MM.1S (cell line): Measurements from ENCODE around the gene PYGM.
"Not testable (repeated sequence)": the region's sequence is repeated elsewhere in the genome, so short reads cannot be mapped to it uniquely, and the experiment has no call there.

ENCODE experiments used
- DNase-seq: peaks from one replicate; pipeline ENCODE4 v3.0.0-alpha.2; 2015
- H2AFZ ChIP-seq: fragments of 300-600 bp; sonication (generic); 2 replicates; pipeline ENCODE4 v1.6.0; 2016; ENCODE audit warnings: antibody characterized with exemption, low read length
- H3F3A ChIP-seq: fragments of 300-600 bp; sonication (generic); 2 replicates; pipeline ENCODE4 v1.6.1; 2016; ENCODE audit warnings: mild to moderate bottlenecking, antibody characterized with exemption, low read length, moderate library complexity, mixed read lengths; ENCODE audit not compliant: insufficient read depth
- H3K27ac ChIP-seq: fragments of 300-600 bp; sonication (generic); 2 replicates; pipeline ENCODE4 v1.5.1; 2016; ENCODE audit warnings: mild to moderate bottlenecking, low read length
- H3K27me3 ChIP-seq: fragments of 300-600 bp; sonication (generic); replicated peaks from 2 replicates; pipeline ENCODE4 v1.6.0; 2016; ENCODE audit warnings: low read length; ENCODE audit not compliant: insufficient read depth
- H3K36me3 ChIP-seq: fragments of 300-600 bp; sonication (generic); replicated peaks from 2 replicates; pipeline ENCODE4 v1.6.1; 2016; ENCODE audit warnings: mild to moderate bottlenecking, low read length, mixed read lengths; ENCODE audit not compliant: insufficient read depth
- H3K4me1 ChIP-seq: fragments of 300-600 bp; sonication (generic); 2 replicates; pipeline ENCODE4 v1.6.1; 2016; ENCODE audit warnings: low read length, mixed read lengths
- H3K4me2 ChIP-seq: fragments of 300-600 bp; sonication (generic); 2 replicates; pipeline ENCODE4 v1.6.0; 2016; ENCODE audit warnings: low read depth, low read length
- H3K4me3 ChIP-seq: fragments of 300-600 bp; sonication (generic); 2 replicates; pipeline ENCODE4 v1.5.1; 2016; ENCODE audit warnings: low read length, mixed read lengths
- H3K79me2 ChIP-seq: fragments of 300-600 bp; sonication (generic); 2 replicates; pipeline ENCODE4 v1.6.1; 2016; ENCODE audit warnings: mixed run types, low read length, mixed read lengths
- H3K9ac ChIP-seq: fragments of 300-600 bp; sonication (generic); 2 replicates; pipeline ENCODE4 v1.6.1; 2016; ENCODE audit warnings: low read length, mixed read lengths
- H3K9me2 ChIP-seq: fragments of 300-600 bp; sonication (generic); replicated peaks from 2 replicates; pipeline ENCODE4 v1.6.1; 2016; ENCODE audit warnings: mild to moderate bottlenecking, low read length, mixed read lengths; ENCODE audit not compliant: insufficient read depth
- H3K9me3 ChIP-seq: fragments of 300-600 bp; sonication (generic); replicated peaks from 2 replicates; pipeline ENCODE4 v1.6.1; 2016; ENCODE audit warnings: mild to moderate bottlenecking, low read length, mixed read lengths; ENCODE audit not compliant: insufficient read depth
- H4K20me1 ChIP-seq: fragments of 300-600 bp; sonication (generic); 2 replicates; pipeline ENCODE4 v1.6.1; 2016; ENCODE audit warnings: mild to moderate bottlenecking, low read length, moderate library complexity, mixed read lengths; ENCODE audit not compliant: insufficient read depth
- CTCF ChIP-seq: fragments of 300-600 bp; sonication (generic); IDR thresholded peaks from 2 replicates; pipeline ENCODE4 v1.5.1; 2016; ENCODE audit warnings: antibody characterized with exemption, low read length, mixed read lengths
- EZH2 ChIP-seq: fragments of 300-600 bp; sonication (generic); optimal IDR thresholded peaks from 2 replicates; pipeline ENCODE3; 2017; ENCODE audit warnings: low read depth, mild to moderate bottlenecking, antibody characterized with exemption, low read length, mixed read lengths
- EZH2phosphoT487 ChIP-seq: fragments of 300-600 bp; sonication (generic); IDR thresholded peaks from 2 replicates; pipeline ENCODE4 v1.6.1; 2018; ENCODE audit warnings: antibody characterized with exemption, low read length

The PYGM gene

GRCh38 chr11:64710418-64711137, 49.2 kb downstream of the PYGM start:
- Histone ChIP-seq H3K4me1 (no peaks in the 10 kb centered on the region), H3F3A (no peaks in the 10 kb centered on the region), H3K4me3 (no peak overlapping the region), H3K4me2 (no peak overlapping the region), H3K36me3 (no peaks in the 10 kb centered on the region), H3K9me2 (no peaks in the 10 kb centered on the region), H4K20me1 (no peaks in the 10 kb centered on the region), H3K27me3 (peaks cover 76% of the 10 kb centered on the region), H2AFZ (no peak overlapping the region), H3K9ac (no peak overlapping the region), H3K9me3 (no peaks in the 10 kb centered on the region), H3K27ac (no peak overlapping the region), H3K79me2 (no peaks in the 10 kb centered on the region)
- no peak for DNase-seq
- TF ChIP-seq EZH2phosphoT487, result no peak
- no peak for TF ChIP-seq EZH2
- TF ChIP-seq CTCF, result no peak

- Histone ChIP-seq H3K36me3 (no peaks in the 10 kb centered on the region), H3K9ac (no peak overlapping the region), H3K9me3 (no peaks in the 10 kb centered on the region), H2AFZ (no peak overlapping the region), H3K9me2 (no peaks in the 10 kb centered on the region), H3K4me2 (no peak overlapping the region), H4K20me1 (no peaks in the 10 kb centered on the region), H3K79me2 (no peaks in the 10 kb centered on the region), H3K27me3 (peaks cover 80% of the 10 kb centered on the region), H3K4me3 (no peak overlapping the region), H3K4me1 (no peaks in the 10 kb centered on the region), H3K27ac (no peak overlapping the region), H3F3A (no peaks in the 10 kb centered on the region)
- TF ChIP-seq CTCF, result no peak
- no peak for TF ChIP-seq EZH2
- TF ChIP-seq EZH2phosphoT487, result no peak
- no peak for DNase-seq
Measured at GRCh38 chr11:64705501-64705900, 54.3 kb downstream of the PYGM start.

GRCh38 chr11:64703048-64703447, 56.7 kb downstream of the PYGM start:
- no peaks in the 10 kb centered on the region for H3F3A ChIP-seq
- no peaks in the 10 kb centered on the region for H4K20me1 ChIP-seq
- no peaks in the 10 kb centered on the region for H3K4me1 ChIP-seq
- H3K27me3 ChIP-seq, result peaks cover 78% of the 10 kb centered on the region
- DNase-seq, result no peak
- no peaks in the 10 kb centered on the region for H3K9me2 ChIP-seq
- TF ChIP-seq EZH2phosphoT487 (no peak), CTCF (no peak), EZH2 (no peak)
- no peak overlapping the region for H2AFZ ChIP-seq
- no peaks in the 10 kb centered on the region for H3K9me3 ChIP-seq
- H3K4me3 ChIP-seq, result no peak overlapping the region
- no peaks in the 10 kb centered on the region for H3K79me2 ChIP-seq
- H3K4me2 ChIP-seq, result no peak overlapping the region
- H3K27ac ChIP-seq, result no peak overlapping the region
- no peak overlapping the region for H3K9ac ChIP-seq
- no peaks in the 10 kb centered on the region for H3K36me3 ChIP-seq

GRCh38 chr11:64701956-64702355, 57.8 kb downstream of the PYGM start:
- H3K27ac ChIP-seq, H3K9me3 ChIP-seq, H3K4me3 ChIP-seq, H3K4me1 ChIP-seq, H2AFZ ChIP-seq, H3K9ac ChIP-seq, H3K4me2 ChIP-seq, H3F3A ChIP-seq, H3K9me2 ChIP-seq, H3K79me2 ChIP-seq, H3K36me3 ChIP-seq, DNase-seq, H4K20me1 ChIP-seq: not testable (repeated sequence)
- peaks cover 81% of the 10 kb centered on the region for H3K27me3 ChIP-seq
